ENCODE measurements around the gene C20orf141.

DNA sequence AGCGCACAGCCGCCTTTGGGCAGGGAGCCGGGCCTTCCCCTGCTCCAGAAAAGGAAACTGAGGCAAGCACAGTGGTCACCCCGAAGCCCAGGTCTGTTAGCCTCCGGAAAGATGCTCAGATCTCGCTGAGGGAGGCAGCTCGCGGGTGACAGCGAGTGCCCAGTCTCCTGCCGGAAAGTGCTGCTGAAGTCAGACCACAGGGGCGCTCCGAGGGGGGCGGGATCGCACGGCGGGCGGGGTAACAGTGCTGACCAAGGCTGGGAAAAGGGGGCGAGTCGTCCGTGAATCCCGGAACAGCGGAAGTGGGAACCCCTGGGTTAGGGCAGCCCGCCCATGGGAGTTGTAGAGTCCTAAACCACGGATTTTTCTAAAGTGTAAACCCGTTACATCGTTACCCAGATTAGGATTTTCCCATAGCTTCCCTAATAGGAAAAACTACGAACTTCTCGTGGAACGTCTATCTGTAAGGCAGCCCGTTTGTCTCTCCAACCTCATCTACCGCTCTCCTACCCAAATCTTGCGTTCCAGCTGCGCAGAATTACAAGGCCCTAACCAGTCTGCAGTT is 26.3 kb downstream of the C20orf141 start:
- TF ChIP-seq CTCF (conservative IDR thresholded peaks at IDR 0.05; ENCODE audit: low read length) (no peak), EZH2phosphoT487 (IDR thresholded peaks at IDR 0.05; ENCODE audit: borderline replicate concordance) (no peak)
